ENCODE data around the gene POU2F2. TPM values are rescaled to one million over a fixed set of nuclear protein-coding genes. Genes with fewer than 3 reads are reported as not detected.

Gene POU2F2
- total and polyA plus RNA-seq, 9 of the 15 experiments (the other 6 are each of a cell fraction or from before 2014, with no cell fraction given), result 0.03 to 0.68 (median 0.14) TPM

DNA sequence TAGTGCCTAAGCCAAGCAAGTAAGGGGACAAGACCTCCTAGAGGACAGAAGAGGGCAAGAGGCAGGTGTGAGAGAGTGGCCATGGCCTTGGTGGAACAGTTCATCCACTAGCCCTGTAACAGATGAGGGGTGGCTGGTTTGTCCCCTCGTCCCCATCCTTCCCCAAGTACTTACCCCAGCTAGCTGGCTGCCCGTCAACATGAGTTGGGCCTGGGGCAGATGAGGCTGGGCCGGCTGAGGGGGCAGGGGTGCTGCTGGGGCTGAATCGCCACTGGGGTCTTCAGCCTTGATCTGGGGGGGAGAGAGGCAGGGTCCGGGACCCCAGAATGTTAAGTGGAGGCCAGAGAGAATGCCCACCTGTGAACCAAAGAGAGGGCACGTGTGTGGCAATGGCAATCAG, 15.2 kb downstream of the POU2F2 start (continued):
- TF ChIP-seq, protein P1, sequence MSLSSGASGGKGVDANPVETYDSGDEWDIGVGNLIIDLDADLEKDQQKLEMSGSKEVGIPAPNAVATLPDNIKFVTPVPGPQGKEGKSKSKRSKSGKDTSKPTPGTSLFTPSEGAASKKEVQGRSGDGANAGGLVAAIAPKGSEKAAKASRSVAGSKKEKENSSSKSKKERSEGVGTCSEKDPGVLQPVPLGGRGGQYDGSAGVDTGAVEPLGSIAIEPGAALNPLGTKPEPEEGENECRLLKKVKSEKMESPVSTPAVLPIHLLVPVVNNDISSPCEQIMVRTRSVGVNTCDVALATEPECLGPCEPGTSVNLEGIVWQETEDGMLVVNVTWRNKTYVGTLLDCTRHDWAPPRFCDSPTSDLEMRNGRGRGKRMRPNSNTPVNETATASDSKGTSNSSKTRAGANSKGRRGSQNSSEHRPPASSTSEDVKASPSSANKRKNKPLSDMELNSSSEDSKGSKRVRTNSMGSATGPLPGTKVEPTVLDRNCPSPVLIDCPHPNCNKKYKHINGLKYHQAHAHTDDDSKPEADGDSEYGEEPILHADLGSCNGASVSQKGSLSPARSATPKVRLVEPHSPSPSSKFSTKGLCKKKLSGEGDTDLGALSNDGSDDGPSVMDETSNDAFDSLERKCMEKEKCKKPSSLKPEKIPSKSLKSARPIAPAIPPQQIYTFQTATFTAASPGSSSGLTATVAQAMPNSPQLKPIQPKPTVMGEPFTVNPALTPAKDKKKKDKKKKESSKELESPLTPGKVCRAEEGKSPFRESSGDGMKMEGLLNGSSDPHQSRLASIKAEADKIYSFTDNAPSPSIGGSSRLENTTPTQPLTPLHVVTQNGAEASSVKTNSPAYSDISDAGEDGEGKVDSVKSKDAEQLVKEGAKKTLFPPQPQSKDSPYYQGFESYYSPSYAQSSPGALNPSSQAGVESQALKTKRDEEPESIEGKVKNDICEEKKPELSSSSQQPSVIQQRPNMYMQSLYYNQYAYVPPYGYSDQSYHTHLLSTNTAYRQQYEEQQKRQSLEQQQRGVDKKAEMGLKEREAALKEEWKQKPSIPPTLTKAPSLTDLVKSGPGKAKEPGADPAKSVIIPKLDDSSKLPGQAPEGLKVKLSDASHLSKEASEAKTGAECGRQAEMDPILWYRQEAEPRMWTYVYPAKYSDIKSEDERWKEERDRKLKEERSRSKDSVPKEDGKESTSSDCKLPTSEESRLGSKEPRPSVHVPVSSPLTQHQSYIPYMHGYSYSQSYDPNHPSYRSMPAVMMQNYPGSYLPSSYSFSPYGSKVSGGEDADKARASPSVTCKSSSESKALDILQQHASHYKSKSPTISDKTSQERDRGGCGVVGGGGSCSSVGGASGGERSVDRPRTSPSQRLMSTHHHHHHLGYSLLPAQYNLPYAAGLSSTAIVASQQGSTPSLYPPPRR (CRISPR knock-in tag; IDR thresholded peaks at IDR 0.05; ENCODE audit: borderline replicate concordance), result no peak
- TF ChIP-seq TCF7 (IDR thresholded peaks at IDR 0.05; ENCODE audit: borderline replicate concordance), result no peak
- TF ChIP-seq, protein P2, sequence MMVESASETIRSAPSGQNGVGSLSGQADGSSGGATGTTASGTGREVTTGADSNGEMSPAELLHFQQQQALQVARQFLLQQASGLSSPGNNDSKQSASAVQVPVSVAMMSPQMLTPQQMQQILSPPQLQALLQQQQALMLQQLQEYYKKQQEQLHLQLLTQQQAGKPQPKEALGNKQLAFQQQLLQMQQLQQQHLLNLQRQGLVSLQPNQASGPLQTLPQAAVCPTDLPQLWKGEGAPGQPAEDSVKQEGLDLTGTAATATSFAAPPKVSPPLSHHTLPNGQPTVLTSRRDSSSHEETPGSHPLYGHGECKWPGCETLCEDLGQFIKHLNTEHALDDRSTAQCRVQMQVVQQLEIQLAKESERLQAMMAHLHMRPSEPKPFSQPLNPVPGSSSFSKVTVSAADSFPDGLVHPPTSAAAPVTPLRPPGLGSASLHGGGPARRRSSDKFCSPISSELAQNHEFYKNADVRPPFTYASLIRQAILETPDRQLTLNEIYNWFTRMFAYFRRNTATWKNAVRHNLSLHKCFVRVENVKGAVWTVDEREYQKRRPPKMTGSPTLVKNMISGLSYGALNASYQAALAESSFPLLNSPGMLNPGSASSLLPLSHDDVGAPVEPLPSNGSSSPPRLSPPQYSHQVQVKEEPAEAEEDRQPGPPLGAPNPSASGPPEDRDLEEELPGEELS (CRISPR knock-in tag; IDR thresholded peaks at IDR 0.05; ENCODE audit: borderline replicate concordance), result no peak
- TF ChIP-seq PHTF2 (CRISPR knock-in tag; IDR thresholded peaks at IDR 0.05), result no peak
- TF ChIP-seq ZNF408 (CRISPR knock-in tag; IDR thresholded peaks at IDR 0.05; ENCODE audit: low read depth), result no peak
- TF ChIP-seq, protein P3, sequence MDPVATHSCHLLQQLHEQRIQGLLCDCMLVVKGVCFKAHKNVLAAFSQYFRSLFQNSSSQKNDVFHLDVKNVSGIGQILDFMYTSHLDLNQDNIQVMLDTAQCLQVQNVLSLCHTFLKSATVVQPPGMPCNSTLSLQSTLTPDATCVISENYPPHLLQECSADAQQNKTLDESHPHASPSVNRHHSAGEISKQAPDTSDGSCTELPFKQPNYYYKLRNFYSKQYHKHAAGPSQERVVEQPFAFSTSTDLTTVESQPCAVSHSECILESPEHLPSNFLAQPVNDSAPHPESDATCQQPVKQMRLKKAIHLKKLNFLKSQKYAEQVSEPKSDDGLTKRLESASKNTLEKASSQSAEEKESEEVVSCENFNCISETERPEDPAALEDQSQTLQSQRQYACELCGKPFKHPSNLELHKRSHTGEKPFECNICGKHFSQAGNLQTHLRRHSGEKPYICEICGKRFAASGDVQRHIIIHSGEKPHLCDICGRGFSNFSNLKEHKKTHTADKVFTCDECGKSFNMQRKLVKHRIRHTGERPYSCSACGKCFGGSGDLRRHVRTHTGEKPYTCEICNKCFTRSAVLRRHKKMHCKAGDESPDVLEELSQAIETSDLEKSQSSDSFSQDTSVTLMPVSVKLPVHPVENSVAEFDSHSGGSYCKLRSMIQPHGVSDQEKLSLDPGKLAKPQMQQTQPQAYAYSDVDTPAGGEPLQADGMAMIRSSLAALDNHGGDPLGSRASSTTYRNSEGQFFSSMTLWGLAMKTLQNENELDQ (CRISPR knock-in tag; IDR thresholded peaks at IDR 0.05; ENCODE audit: borderline replicate concordance), result no peak

Measured in K562 (cell line).